OCI-LY7 (cell line): ENCODE data around the gene ANO3. TPM values are rescaled to one million over a fixed set of nuclear protein-coding genes. Genes with fewer than 3 reads are reported as not detected.

ENCODE experiments used
- BruUV-seq: library from RNA; stranded (reverse); fragments of 400-500 nt; replicated peaks from 2 replicates; lab custom pipeline; 2021; lab: Mats Ljungman, UMichigan
- CTCF ChIA-PET: fragments of 300-600 bp; sonication (Branson Sonifier 250); formaldehyde crosslinking; loops from one replicate; lab custom pipeline; 2022; ENCODE audit warnings: antibody characterized with exemption; ENCODE audit not compliant: unreplicated experiment; lab: Charles Lee
- POLR2A ChIA-PET: fragments of 300-600 bp; sonication (Branson Sonifier 250); formaldehyde crosslinking; loops from one replicate; lab custom pipeline; 2022; ENCODE audit warnings: antibody characterized with exemption; lab: Charles Lee
- DNase-seq: peaks from one replicate; pipeline ENCODE4 v3.0.0-alpha.2; 2015; ENCODE audit warnings: low spot score
- H2AFZ ChIP-seq: fragments of 200-600 bp; sonication (generic), shearing (Covaris generic); 2 replicates; pipeline ENCODE4 v1.6.1; 2014; ENCODE audit warnings: mild to moderate bottlenecking, antibody characterized with exemption, low read length, moderate library complexity
- H3K27ac ChIP-seq: fragments of 200-600 bp; sonication (generic); 2 replicates; pipeline ENCODE4 v1.5.1; 2014; ENCODE audit warnings: mixed run types, low read depth, mild to moderate bottlenecking, moderate library complexity, low read length, inconsistent platforms; ENCODE audit not compliant: poor library complexity, severe bottlenecking
- H3K36me3 ChIP-seq: fragments of 200-600 bp; sonication (generic); 2 replicates; pipeline ENCODE4 v1.6.1; 2014; ENCODE audit warnings: mild to moderate bottlenecking, antibody characterized with exemption, low read length, moderate library complexity, mixed read lengths; ENCODE audit not compliant: insufficient read depth
- H3K4me1 ChIP-seq: fragments of 200-600 bp; sonication (generic); 2 replicates; pipeline ENCODE4 v1.5.1; 2014; ENCODE audit warnings: mild to moderate bottlenecking, low read length; ENCODE audit not compliant: insufficient read depth, poor library complexity, severe bottlenecking
- H3K4me2 ChIP-seq: fragments of 200-600 bp; sonication (generic); 2 replicates; pipeline ENCODE4 v1.6.1; 2014; ENCODE audit warnings: mild to moderate bottlenecking, low read length
- H3K4me3 ChIP-seq: fragments of 200-600 bp; sonication (generic); 2 replicates; pipeline ENCODE4 v1.5.1; 2014; ENCODE audit warnings: mild to moderate bottlenecking, low read depth, low read length; ENCODE audit not compliant: poor library complexity, severe bottlenecking
- H3K79me2 ChIP-seq: fragments of 200-600 bp; sonication (generic); 2 replicates; pipeline ENCODE4 v1.6.1; 2016; ENCODE audit warnings: low read depth, mild to moderate bottlenecking, low read length, moderate library complexity, mixed read lengths; ENCODE audit not compliant: insufficient read depth
- H3K9me2 ChIP-seq: fragments of 200-600 bp; sonication (generic); 2 replicates; pipeline ENCODE4 v1.6.1; 2016; ENCODE audit warnings: mild to moderate bottlenecking, low read length, mixed read lengths; ENCODE audit not compliant: insufficient read depth
- H3K9me3 ChIP-seq: fragments of 200-600 bp; sonication (generic); 2 replicates; pipeline ENCODE4 v1.6.1; 2014; ENCODE audit warnings: mild to moderate bottlenecking, mixed run types, low read length, mixed read lengths
- H4K20me1 ChIP-seq: fragments of 200-600 bp; sonication (generic); 2 replicates; pipeline ENCODE4 v1.6.1; 2014; ENCODE audit warnings: mild to moderate bottlenecking, antibody characterized with exemption, low read length, moderate library complexity, mixed read lengths; ENCODE audit not compliant: insufficient read depth
- CTCF ChIP-seq: fragments of 200-600 bp; sonication (generic); conservative IDR thresholded peaks from 2 replicates; pipeline ENCODE4 v1.5.1; 2014; ENCODE audit warnings: mild to moderate bottlenecking, antibody characterized with exemption, low read length, moderate library complexity, mixed read lengths
- EZH2phosphoT487 ChIP-seq: fragments of 200-600 bp; sonication (generic); IDR thresholded peaks from 2 replicates; pipeline ENCODE4 v1.6.1; 2018; ENCODE audit warnings: low read depth, borderline replicate concordance, mild to moderate bottlenecking, mixed run types, antibody characterized with exemption, low read length, moderate library complexity, mixed read lengths
- intact Hi-C: fragments of 100-400 bp; cut with micrococcal nuclease; formaldehyde crosslinking; loops from one replicate; pipeline ENCODE4 v1.10.0; 2022; ENCODE audit not compliant: unreplicated experiment
- total RNA-seq, 2 experiments: library from RNA; depleted of rRNA in 1 of 2; stranded (reverse); fragments of >200 nt in 1 of 2; shearing (Covaris generic) in 1 of 2; gene quantifications; 2 replicates each; pipeline ENCODE4 v1.2.3, GENCODE V29; 2014 to 2022

Gene ANO3
- total RNA-seq, 2 experiments from 2014 or later: 0.03 TPM; not detected in 1

- intact Hi-C loops: no loop called here
- no peaks in the 10 kb centered on the region for H3K4me1 ChIP-seq
- H3K9me3 ChIP-seq: no peaks in the 10 kb centered on the region
- H3K79me2 ChIP-seq: no peaks in the 10 kb centered on the region
- H3K4me2 ChIP-seq: no peak overlapping the region
- CTCF ChIA-PET: no interaction called here
- no peak overlapping the region for H2AFZ ChIP-seq
- TF ChIP-seq EZH2phosphoT487 (no peak), CTCF (no peak)
- no peaks in the 10 kb centered on the region for H3K36me3 ChIP-seq
- H3K27ac ChIP-seq: no peak overlapping the region
- POLR2A ChIA-PET: interaction anchor here (0.6 kb wide), 1 partner anchor 8 kb away, joined by 3 read pairs; no protein-coding TSS in a partner anchor
- BruUV-seq: no TSS peak
- no peak overlapping the region for H3K4me3 ChIP-seq
- no peaks in the 10 kb centered on the region for H3K9me2 ChIP-seq
- H4K20me1 ChIP-seq: no peaks in the 10 kb centered on the region
- DNase-seq: no peak
These were observed 371.7 kb downstream of the ANO3 start for GRCh38 chr11:26703411-26704191.

- Histone ChIP-seq H3K9me3 (no peaks in the 10 kb centered on the region), H3K4me3 (no peak overlapping the region), H3K4me2 (no peak overlapping the region), H3K27ac (no peak overlapping the region), H2AFZ (no peak overlapping the region), H3K9me2 (no peaks in the 10 kb centered on the region), H3K79me2 (no peaks in the 10 kb centered on the region), H3K4me1 (no peaks in the 10 kb centered on the region), H3K36me3 (no peaks in the 10 kb centered on the region), H4K20me1 (no peaks in the 10 kb centered on the region)
- DNase-seq: no peak
- CTCF ChIA-PET: no interaction called here
- intact Hi-C loops: no loop called here
- POLR2A ChIA-PET: no interaction called here
- no peak for TF ChIP-seq CTCF
- no peak for TF ChIP-seq EZH2phosphoT487
- no TSS peak for BruUV-seq
These were observed 372.3 kb downstream of the ANO3 start for GRCh38 chr11:26704249-26704648.

GRCh38 chr11:26706181-26706580, 374.3 kb downstream of the ANO3 start:
- H3K4me1 ChIP-seq: no peaks in the 10 kb centered on the region
- no peaks in the 10 kb centered on the region for H4K20me1 ChIP-seq
- no TSS peak for BruUV-seq
- H3K9me2 ChIP-seq: no peaks in the 10 kb centered on the region
- H2AFZ ChIP-seq: no peak overlapping the region
- H3K4me3 ChIP-seq: no peak overlapping the region
- H3K79me2 ChIP-seq: no peaks in the 10 kb centered on the region
- POLR2A ChIA-PET: no interaction called here
- no peak overlapping the region for H3K27ac ChIP-seq
- TF ChIP-seq EZH2phosphoT487 (no peak), CTCF (no peak)
- CTCF ChIA-PET: no interaction called here
- H3K9me3 ChIP-seq: no peaks in the 10 kb centered on the region
- no peak overlapping the region for H3K4me2 ChIP-seq
- no peak for DNase-seq
- H3K36me3 ChIP-seq: no peaks in the 10 kb centered on the region
- intact Hi-C loops: no loop called here
